Stimulated activated CD4-positive, alpha-beta T cell treated with anti-CD3 and anti-CD28 coated beads, Interleukin-2, amount 100 ng/mL, for 48 hours (primary cell): ENCODE data around the gene AQP5.

Experiments used
- DNase-seq, 2 donors: peaks; one replicate each; pipeline ENCODE4 v3.0.0-alpha.2; 2020

AQP5 gene

GRCh38 chr12:49951411-49952240 is 10.0 kb upstream of the AQP5 start:
- DNase-seq: no peak

GRCh38 chr12:49952391-49953055 is 9.1 kb upstream of the AQP5 start:
- no peak for DNase-seq

- DNase-seq: no peak
Measured at GRCh38 chr12:49953151-49953550, 8.5 kb upstream of the AQP5 start.

- DNase-seq: no peak
Measured at GRCh38 chr12:49953961-49954846, 7.5 kb upstream of the AQP5 start.

- no peak for DNase-seq
Measured at GRCh38 chr12:49954863-49955830, 6.5 kb upstream of the AQP5 start.

GRCh38 chr12:49955899-49956662 is 5.6 kb upstream of the AQP5 start:
- no peak for DNase-seq

GRCh38 chr12:49956663-49957569 is 4.8 kb upstream of the AQP5 start:
- DNase-seq: no peak

GRCh38 chr12:49957570-49957967 is 4.1 kb upstream of the AQP5 start:
- DNase-seq: no peak

GRCh38 chr12:49959685-49960473 is 1.8 kb upstream of the AQP5 start:
- no peak for DNase-seq

GRCh38 chr12:49960474-49961110 is 1.1 kb upstream of the AQP5 start:
- DNase-seq: no peak

- no peak for DNase-seq
Measured at GRCh38 chr12:49961993-49962764, 507 bp downstream of the AQP5 start.

- DNase-seq: no peak
Measured at GRCh38 chr12:49962861-49963765, 1.4 kb downstream of the AQP5 start.

- DNase-seq: no peak
Measured at GRCh38 chr12:49963976-49964815, 2.5 kb downstream of the AQP5 start.

- no peak for DNase-seq
Measured at GRCh38 chr12:49964849-49965624, 3.4 kb downstream of the AQP5 start.

- DNase-seq: no peak
Measured at GRCh38 chr12:49965836-49966235, 4.2 kb downstream of the AQP5 start.
